AG09319 (cell line): ENCODE data around the gene ARL16.

Experiments used
- DNase-seq: peaks from one replicate; pipeline ENCODE4 v3.0.0-alpha.2; 2010; ENCODE audit warnings: low read depth; ENCODE audit errors: extremely low read depth
- CTCF ChIP-seq: IDR thresholded peaks from 2 replicates; pipeline ENCODE4 v1.5.1; 2011; ENCODE audit warnings: low read depth, mild to moderate bottlenecking, inconsistent platforms, low read length, moderate library complexity

Gene ARL16

GRCh38 chr17:81662002-81662401 is 21.6 kb downstream of the ARL16 start:
- no peak for DNase-seq
- no peak for TF ChIP-seq CTCF

GRCh38 chr17:81660441-81660840 is 23.2 kb downstream of the ARL16 start:
- DNase-seq: no peak
- no peak for TF ChIP-seq CTCF

GRCh38 chr17:81659038-81659437 is 24.6 kb downstream of the ARL16 start:
- DNase-seq: no peak
- no peak for TF ChIP-seq CTCF

GRCh38 chr17:81656835-81657234 is 26.8 kb downstream of the ARL16 start:
- no peak for DNase-seq
- no peak for TF ChIP-seq CTCF

GRCh38 chr17:81656118-81656743 is 27.4 kb downstream of the ARL16 start, which contains the start of gene PDE6G:
Gene PDE6G (minus strand): TSS chr17:81656542. CDS start chr17:81653305, 3,237 bp downstream.
- DNase-seq: no peak
- TF ChIP-seq CTCF: no peak

GRCh38 chr17:81655378-81656117 is 28.0 kb downstream of the ARL16 start:
- TF ChIP-seq CTCF: no peak
- DNase-seq: no peak

- no peak for TF ChIP-seq CTCF
- DNase-seq: no peak
Measured at GRCh38 chr17:81652906-81653771, 30.5 kb downstream of the ARL16 start.
